WTC11 (cell line): ENCODE results near the gene BLNK. TPM values are rescaled to one million over a fixed set of nuclear protein-coding genes. Genes with fewer than 3 reads are reported as not detected.
A peak's percentile ranks its signal among the peaks of the same experiment; 100 is the strongest.

Experiments used
- ATAC-seq: fragments of 200-7000 bp; cut with Tn5 transposase; 2 replicates; pipeline ENCODE4 v1.10.0; 2021; ENCODE audit warnings: mild to moderate bottlenecking, moderate library complexity
- CTCF ChIA-PET: fragments of 300-600 bp; sonication (Branson Sonifier 250); formaldehyde crosslinking; loops from one replicate; lab custom pipeline; 2021; ENCODE audit warnings: antibody characterized with exemption; lab: Charles Lee
- POLR2A ChIA-PET: fragments of 350-600 bp; sonication (Branson Sonifier 250); formaldehyde crosslinking; loops from one replicate; lab custom pipeline; 2021; ENCODE audit warnings: antibody characterized with exemption; lab: Charles Lee
- DNase-seq: peaks from one replicate; pipeline ENCODE4 v3.0.0; 2021; ENCODE audit warnings: low spot score
- H3K27ac Mint-ChIP-seq: 2 replicates; pipeline ENCODE4 v1.8.0; 2021; ENCODE audit warnings: mixed read lengths
- H3K27me3 Mint-ChIP-seq: 2 replicates; pipeline ENCODE4 v1.8.0; 2021; ENCODE audit warnings: low read depth, mild to moderate bottlenecking, moderate library complexity, mixed read lengths
- H3K36me3 Mint-ChIP-seq: 2 replicates; pipeline ENCODE4 v1.8.0; 2021; ENCODE audit warnings: mixed read lengths
- H3K4me1 Mint-ChIP-seq: 2 replicates; pipeline ENCODE4 v1.8.0; 2022; ENCODE audit warnings: mixed read lengths
- H3K4me3 Mint-ChIP-seq: 2 replicates; pipeline ENCODE4 v1.8.0; 2021; ENCODE audit warnings: mild to moderate bottlenecking, moderate library complexity, mixed read lengths
- H3K9me3 Mint-ChIP-seq: 2 replicates; pipeline ENCODE4 v1.8.0; 2021; ENCODE audit warnings: mixed read lengths
- ARID4B ChIP-seq: sonication (generic); formaldehyde crosslinking; IDR thresholded peaks from 2 replicates; pipeline ENCODE4 v1.8.0; 2023; ENCODE audit warnings: missing genetic modification reagents, mild to moderate bottlenecking, borderline replicate concordance
- ATF1 ChIP-seq: sonication (generic); formaldehyde crosslinking; IDR thresholded peaks from 2 replicates; pipeline ENCODE4 v1.8.1; 2023; ENCODE audit warnings: mild to moderate bottlenecking, moderate library complexity, missing genetic modification reagents
- ATF3 ChIP-seq: sonication (generic); formaldehyde crosslinking; conservative IDR thresholded peaks from 2 replicates; pipeline ENCODE4 v1.8.1; 2022; ENCODE audit warnings: mild to moderate bottlenecking, missing genetic modification reagents
- E2F5 ChIP-seq: sonication (generic); formaldehyde crosslinking; IDR thresholded peaks from 2 replicates; pipeline ENCODE4 v1.8.1; 2022; ENCODE audit warnings: mild to moderate bottlenecking, moderate library complexity, missing genetic modification reagents
- ERG ChIP-seq: fragments of 250-450 bp; sonication (Bioruptor Pico); IDR thresholded peaks from 2 replicates; pipeline ENCODE4 v1.8.0; 2021; ENCODE audit warnings: mild to moderate bottlenecking
- ESRRA ChIP-seq: sonication (generic); formaldehyde crosslinking; IDR thresholded peaks from 2 replicates; pipeline ENCODE4 v1.8.1; 2022; ENCODE audit warnings: mild to moderate bottlenecking, missing genetic modification reagents, borderline replicate concordance
- MAX ChIP-seq: sonication (generic); formaldehyde crosslinking; IDR thresholded peaks from 2 replicates; pipeline ENCODE4 v1.8.0; 2022; ENCODE audit warnings: mild to moderate bottlenecking, missing genetic modification reagents
- MXD4 ChIP-seq: fragments of 250-450 bp; sonication (Bioruptor Pico); IDR thresholded peaks from 2 replicates; pipeline ENCODE4 v1.8.0; 2021; ENCODE audit warnings: mild to moderate bottlenecking, moderate library complexity, borderline replicate concordance
- OVOL2 ChIP-seq: fragments of 250-450 bp; sonication (Bioruptor Pico); IDR thresholded peaks from 2 replicates; pipeline ENCODE4 v1.9.0; 2021; ENCODE audit warnings: mild to moderate bottlenecking, borderline replicate concordance
- PRDM15 ChIP-seq: sonication (generic); formaldehyde crosslinking; IDR thresholded peaks from 2 replicates; pipeline ENCODE4 v1.8.0; 2022; ENCODE audit warnings: missing genetic modification reagents
- SMAD3 ChIP-seq: sonication (generic); formaldehyde crosslinking; IDR thresholded peaks from 2 replicates; pipeline ENCODE4 v1.8.0; 2022; ENCODE audit warnings: missing genetic modification reagents, mild to moderate bottlenecking, borderline replicate concordance
- SOX15 ChIP-seq: fragments of 250-450 bp; sonication (Bioruptor Pico); IDR thresholded peaks from 2 replicates; pipeline ENCODE4 v1.9.0; 2021; ENCODE audit warnings: mild to moderate bottlenecking
- TCF7 ChIP-seq: sonication (generic); formaldehyde crosslinking; IDR thresholded peaks from 2 replicates; pipeline ENCODE4 v1.8.0; 2022; ENCODE audit warnings: mild to moderate bottlenecking, low read depth, missing genetic modification reagents, moderate library complexity
- ZNF121 ChIP-seq: sonication (generic); formaldehyde crosslinking; IDR thresholded peaks from 2 replicates; pipeline ENCODE4 v1.8.0; 2023; ENCODE audit warnings: missing genetic modification reagents
- ZNF423 ChIP-seq: fragments of 250-450 bp; sonication (Bioruptor Pico); IDR thresholded peaks from 2 replicates; pipeline ENCODE4 v2.1.2; 2022; ENCODE audit warnings: mild to moderate bottlenecking, moderate library complexity
- ZNF425 ChIP-seq: fragments of 250-450 bp; sonication (Bioruptor Pico); conservative IDR thresholded peaks from 2 replicates; pipeline ENCODE4 v1.9.0; 2021; ENCODE audit warnings: mild to moderate bottlenecking
- ZNF671 ChIP-seq: fragments of 250-450 bp; sonication (Bioruptor Pico); IDR thresholded peaks from 2 replicates; pipeline ENCODE4 v1.8.0; 2021; ENCODE audit warnings: mild to moderate bottlenecking
- ZSCAN18 ChIP-seq: fragments of 250-450 bp; sonication (Bioruptor Pico); IDR thresholded peaks from 2 replicates; pipeline ENCODE4 v2.1.2; 2022; ENCODE audit warnings: mild to moderate bottlenecking, moderate library complexity
- total RNA-seq: library from RNA; stranded (reverse); gene quantifications from 3 replicates; pipeline ENCODE4 v1.2.3, GENCODE V29; 2021

The BLNK gene
- total RNA-seq, 1 experiment from 2014 or later: not detected

GRCh38 chr10:96222908-96223307 is 48.5 kb downstream of the BLNK start (continued):
- TF ChIP-seq ARID4B (CRISPR knock-in tag) (no peak), ATF1 (CRISPR knock-in tag) (no peak), PRDM15 (CRISPR knock-in tag) (no peak), ZNF671 (CRISPR knock-in tag) (no peak), ZNF425 (no peak), SMAD3 (CRISPR knock-in tag) (no peak), ATF3 (no peak), TCF7 (no peak)

- peak overlapping the region; percentile 11; the same call in 1 of the 2 replicates for H3K27ac Mint-ChIP-seq
- H3K4me3 Mint-ChIP-seq: no peak overlapping the region
- POLR2A ChIA-PET: no interaction called here
- DNase-seq (peak; percentile 45), ATAC-seq (peak; percentile 86)
- H3K4me1 Mint-ChIP-seq: peaks cover 41% of the 10 kb centered on the region
- no peaks in the 10 kb centered on the region for H3K36me3 Mint-ChIP-seq
- no peaks in the 10 kb centered on the region for H3K9me3 Mint-ChIP-seq
- no peaks in the 10 kb centered on the region; the same call in none of the 2 replicates for H3K27me3 Mint-ChIP-seq
- CTCF ChIA-PET: interaction anchor here (0.6 to 2.4 kb wide), 16 partner anchors 11 to 975 kb away, joined by 3 to 10 read pairs (median 4); partner anchors contain the start of genes TCTN3, TLL2 and ZNF518A
- no peak for TF ChIP-seq ESRRA (CRISPR knock-in tag)
- TF ChIP-seq ERG (CRISPR knock-in tag): 0 out of 2 replicates have a peak, but pooled peaks have one; percentile 60
- TF ChIP-seq OVOL2 (CRISPR knock-in tag): no peak
- TF ChIP-seq E2F5 (CRISPR knock-in tag): no peak
- 0 out of 2 replicates have a peak, but pooled peaks have one; percentile 2 for TF ChIP-seq MXD4
- no peak for TF ChIP-seq ZSCAN18
- 0 out of 2 replicates have a peak, but pooled peaks have one; percentile 7 for TF ChIP-seq ZNF121 (CRISPR knock-in tag)
- no peak for TF ChIP-seq SOX15 (CRISPR knock-in tag)
- peak; percentile 76 for TF ChIP-seq ZNF423 (CRISPR knock-in tag)
- no peak for TF ChIP-seq ZNF425
- TF ChIP-seq ATF3: no peak
- TF ChIP-seq MAX (CRISPR knock-in tag): peak; percentile 33; the same call in 1 of the 2 replicates
These were observed 48.9 kb downstream of the BLNK start for GRCh38 chr10:96222441-96222840.
